Activated CD8-positive, alpha-beta T cell treated with anti-CD3 and anti-CD28 coated beads, Interleukin-2, amount 10 ng/mL, durations not matched to agents 7 days and 5 days (primary cell): Measurements from ENCODE around the gene ERG28. TPM values are rescaled to one million over a fixed set of nuclear protein-coding genes. Genes with fewer than 3 reads are reported as not detected.
"Not testable (repeated sequence)": the region's sequence is repeated elsewhere in the genome, so short reads cannot be mapped to it uniquely, and the experiment has no call there.

ENCODE experiments used
- ATAC-seq: fragments of 150-1000 bp; cut with Tn5 transposase; one replicate; pipeline ENCODE4 v1.10.0; 2021; ENCODE audit warnings: moderate library complexity
- CTCF ChIA-PET: fragments of 350-600 bp; sonication (Branson Sonifier 250); formaldehyde crosslinking; loops from one replicate; lab custom pipeline; 2021; ENCODE audit warnings: antibody characterized with exemption; lab: Charles Lee
- POLR2A ChIA-PET: fragments of 350-600 bp; sonication (Branson Sonifier 250); formaldehyde crosslinking; loops from one replicate; lab custom pipeline; 2021; ENCODE audit warnings: antibody characterized with exemption; lab: Charles Lee
- DNase-seq: peaks from one replicate; pipeline ENCODE4 v3.0.0-alpha.2; 2020
- H3K27ac Mint-ChIP-seq: one replicate; pipeline ENCODE4 v1.8.0; 2021; ENCODE audit warnings: mild to moderate bottlenecking, mixed read lengths
- H3K27me3 Mint-ChIP-seq: one replicate; pipeline ENCODE4 v1.8.0; 2021; ENCODE audit warnings: low read depth, mixed read lengths
- H3K36me3 Mint-ChIP-seq: one replicate; pipeline ENCODE4 v1.8.0; 2021; ENCODE audit warnings: low read depth, mixed read lengths
- H3K4me1 Mint-ChIP-seq: one replicate; pipeline ENCODE4 v1.8.0; 2021; ENCODE audit warnings: low read depth, mixed read lengths
- H3K4me3 Mint-ChIP-seq: one replicate; pipeline ENCODE4 v1.8.0; 2021; ENCODE audit warnings: mild to moderate bottlenecking, mixed read lengths
- H3K9me3 Mint-ChIP-seq: one replicate; pipeline ENCODE4 v1.8.0; 2022; ENCODE audit warnings: mixed read lengths; ENCODE audit not compliant: insufficient read depth
- total RNA-seq, 2 experiments: library from RNA; stranded (reverse); gene quantifications; one replicate each; pipeline ENCODE4 v1.2.3, GENCODE V29; 2021

ERG28 gene
- total RNA-seq, 2 experiments from 2014 or later, result 19.0 to 19.2 TPM

DNA sequence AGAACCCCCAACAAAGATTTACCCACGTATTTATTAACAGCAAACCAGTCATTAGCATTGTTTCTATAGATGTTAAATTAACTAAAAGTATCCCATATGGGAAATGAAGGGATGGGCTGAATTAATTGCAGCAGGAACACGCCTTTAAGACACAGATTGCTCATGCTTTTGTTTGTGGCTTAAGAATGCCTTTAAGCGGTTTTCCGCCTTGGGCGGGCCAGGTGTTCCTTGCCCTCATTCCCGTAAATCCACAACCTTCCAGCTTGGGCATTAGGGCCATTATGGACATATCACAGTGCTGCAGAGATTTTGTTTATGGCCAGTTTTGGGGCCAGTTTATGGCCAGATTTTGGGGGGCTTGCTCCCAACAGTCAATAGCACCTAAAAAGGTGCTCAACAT, 59.6 kb downstream of the ERG28 start:
- H3K4me3 Mint-ChIP-seq, H3K4me1 Mint-ChIP-seq, ATAC-seq, DNase-seq, H3K27me3 Mint-ChIP-seq, H3K36me3 Mint-ChIP-seq, H3K27ac Mint-ChIP-seq, POLR2A ChIA-PET, H3K9me3 Mint-ChIP-seq: not testable (repeated sequence)
- CTCF ChIA-PET, result interaction anchor here (0.7 kb wide), 1 partner anchor 24 kb away, joined by 3 read pairs; no protein-coding TSS in a partner anchor

DNA sequence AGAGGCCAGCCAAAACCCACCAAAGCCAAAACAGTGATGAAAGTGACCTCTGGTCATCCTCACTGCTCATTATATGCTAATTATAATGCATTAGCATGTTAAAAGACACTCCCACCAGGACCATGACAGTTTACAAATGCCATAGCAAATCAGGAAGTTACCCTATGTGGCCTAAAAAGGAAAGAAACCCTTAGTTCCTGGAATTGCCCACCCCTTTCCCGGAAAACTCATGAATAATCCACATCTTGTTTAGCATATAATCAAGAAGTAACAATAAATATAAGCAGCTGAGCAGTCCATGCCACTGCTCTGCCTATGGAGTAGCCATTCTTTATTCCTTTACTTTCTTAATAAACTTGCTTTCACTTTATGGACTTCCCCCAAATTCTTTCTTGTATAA, 60.6 kb downstream of the ERG28 start:
- CTCF ChIA-PET, result interaction anchor here (0.7 kb wide), 1 partner anchor 23 kb away, joined by 3 read pairs; no protein-coding TSS in a partner anchor
- H3K27ac Mint-ChIP-seq, H3K36me3 Mint-ChIP-seq, H3K4me3 Mint-ChIP-seq, DNase-seq, POLR2A ChIA-PET, ATAC-seq, H3K9me3 Mint-ChIP-seq, H3K4me1 Mint-ChIP-seq, H3K27me3 Mint-ChIP-seq: not testable (repeated sequence)

Other genes starting within 250 kb of the ERG28 start
- 1 to 10 TPM in 1 of 2 experiments, under 1 TPM in 1; 0.71 to 1.4 TPM for gene JDP2, start 232.9 kb downstream of the ERG28 start, total RNA-seq
- gene BATF, start 138.4 kb downstream of the ERG28 start, total RNA-seq, result 10 to 100 TPM; 41.3 to 41.6 TPM
- 1 to 10 TPM in 1 of 2 experiments, under 1 TPM in 1; 0.79 to 5.5 TPM for gene FLVCR2, start 82.3 kb downstream of the ERG28 start, total RNA-seq
- gene TTLL5, start 370 bp upstream of the ERG28 start, total RNA-seq, result 10 to 100 TPM; 40.1 to 45.0 TPM